ENCODE data around the gene FAM180A. TPM values are rescaled to one million over a fixed set of nuclear protein-coding genes. Genes with fewer than 3 reads are reported as not detected.

Gene FAM180A
- total and polyA plus RNA-seq, 2 of the 8 experiments (the other 6 are each of a cell fraction or from before 2014, with no cell fraction given): not detected

- Histone ChIP-seq H3K4me1 (replicated peaks in 1 of 4; ENCODE audit: control insufficient read depth in 3 of 4, insufficient read depth in 4 of 4, low read length in 3 of 4) (no peaks in the 10 kb centered on the region; a peak in 2 of 7 replicates), H3K36me3 (ENCODE audit: control insufficient read depth in 2 of 4, insufficient read depth in 4 of 4, low read length in 3 of 4) (no peaks in the 10 kb centered on the region), H3K56ac (replicated peaks; ENCODE audit: insufficient read length, low read depth, low read length) (no peak overlapping the region), H3K27me3 (replicated peaks in 1 of 4; ENCODE audit: control insufficient read depth in 3 of 4, extremely low read depth in 1 of 4, insufficient read depth in 3 of 4, low read length in 3 of 4) (no peaks in the 10 kb centered on the region), H2BK120ac (replicated peaks; ENCODE audit: low read depth, low read length) (no peak overlapping the region), H3K79me2 (ENCODE audit: control insufficient read depth in 1 of 2, insufficient read depth in 2 of 2, low read length in 2 of 2) (no peaks in the 10 kb centered on the region), H2BK15ac (ENCODE audit: low read length) (no peak overlapping the region), H3K18ac (ENCODE audit: extremely low read depth, low read length) (no peak overlapping the region), H4K8ac (ENCODE audit: extremely low read depth, insufficient read depth, low read length) (no peak overlapping the region), H2AK5ac (ENCODE audit: low read depth, low read length) (no peak overlapping the region), H4K5ac (ENCODE audit: insufficient read length, low read depth, low read length) (no peak overlapping the region), H3K9me3 (ENCODE audit: insufficient read depth in 2 of 2, low read depth in 1 of 2, low read length in 1 of 2) (no peaks in the 10 kb centered on the region), H3K9ac (replicated peaks in 1 of 4; ENCODE audit: extremely low read depth in 1 of 4, low read depth in 3 of 4, low read length in 3 of 4) (no peak overlapping the region), H3K4me2 (ENCODE audit: insufficient read depth in 1 of 2, low read depth in 2 of 2, low read length in 2 of 2) (no peak overlapping the region), H2AFZ (ENCODE audit: low read length) (no peak overlapping the region), H4K91ac (replicated peaks; ENCODE audit: insufficient read length, low read length) (no peak overlapping the region), H3K23me2 (ENCODE audit: low read depth, low read length) (no peaks in the 10 kb centered on the region), H3K14ac (ENCODE audit: insufficient read length) (no peak overlapping the region), H3K27ac (ENCODE audit: low read depth, low read length) (no peak overlapping the region), H3K79me1 (ENCODE audit: low read depth, low read length) (no peaks in the 10 kb centered on the region), H3K4ac (replicated peaks; ENCODE audit: insufficient read length, low read depth, low read length) (no peak overlapping the region), H3K4me3 (ENCODE audit: extremely low read depth in 1 of 4, insufficient read depth in 2 of 4, low read depth in 3 of 4, low read length in 4 of 4) (no peak overlapping the region), H2BK12ac (ENCODE audit: low read depth, low read length) (no peak overlapping the region), H2BK5ac (ENCODE audit: low read depth, low read length) (no peak overlapping the region), H4K20me1 (replicated peaks in 1 of 2; ENCODE audit: control insufficient read depth in 1 of 2, insufficient read depth in 2 of 2, low read length in 2 of 2) (no peaks in the 10 kb centered on the region), H3K23ac (ENCODE audit: insufficient read length) (no peak overlapping the region), H2BK20ac (ENCODE audit: low read length) (no peak overlapping the region)
- TF ChIP-seq TEAD4 (IDR thresholded peaks at IDR 0.05; ENCODE audit: low read depth, low read length): no peak
- no peak for TF ChIP-seq CBX8 (IDR thresholded peaks at IDR 0.05; ENCODE audit: borderline replicate concordance, low read depth, low read length)
- TF ChIP-seq EP300 (IDR thresholded peaks at IDR 0.05; ENCODE audit: borderline replicate concordance in 1 of 2, low read depth in 2 of 2, low read length in 2 of 2): no peak
- no peak for TF ChIP-seq SRF (IDR thresholded peaks at IDR 0.05; ENCODE audit: low read depth, low read length)
- no peak for TF ChIP-seq BRCA1 (IDR thresholded peaks at IDR 0.05; ENCODE audit: low read depth, low read length)
- no peak for TF ChIP-seq TAF1 (IDR thresholded peaks at IDR 0.05; ENCODE audit: low read depth, low read length)
- no peak for TF ChIP-seq SIRT6 (IDR thresholded peaks at IDR 0.05; ENCODE audit: low read length)
- 93% methylated on average over 2 of the region's 2 CpGs; no CpG with 5 or more reads in 1 of the 2 experiments for WGBS, 2 experiments (ENCODE audit: extremely low coverage in 1 of 2, insufficient coverage in 1 of 2, insufficient read length in 1 of 2, insufficient replicate concordance in 2 of 2, low coverage in 1 of 2, low lambda C conversion rate in 2 of 2, missing lambda C conversion rate in 1 of 2)
- ChIA-PET CTCF (ENCODE audit: partially characterized antibody) (no interaction called here), POLR2A (ENCODE audit: partially characterized antibody) (no interaction called here)
- FAIRE-seq (no peak), DNase-seq (ENCODE audit: low read depth in 1 of 2, low spot score in 2 of 2) (no peak)
Observed at GRCh38 chr7:135763261-135763660, 14.6 kb upstream of the FAM180A start.
